LNCAP (cell line): ENCODE data around the gene SLC35G1.

Source experiments
- TF ChIP-seq, protein P1 (sequence below): fragments of 450-650 bp; IDR thresholded peaks from 2 replicates; pipeline ENCODE4 v1.5.1; 2017; ENCODE audit warnings: mild to moderate bottlenecking

Gene SLC35G1, protein sequence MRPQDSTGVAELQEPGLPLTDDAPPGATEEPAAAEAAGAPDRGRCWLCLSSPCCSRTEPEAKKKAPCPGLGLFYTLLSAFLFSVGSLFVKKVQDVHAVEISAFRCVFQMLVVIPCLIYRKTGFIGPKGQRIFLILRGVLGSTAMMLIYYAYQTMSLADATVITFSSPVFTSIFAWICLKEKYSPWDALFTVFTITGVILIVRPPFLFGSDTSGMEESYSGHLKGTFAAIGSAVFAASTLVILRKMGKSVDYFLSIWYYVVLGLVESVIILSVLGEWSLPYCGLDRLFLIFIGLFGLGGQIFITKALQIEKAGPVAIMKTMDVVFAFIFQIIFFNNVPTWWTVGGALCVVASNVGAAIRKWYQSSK

DNA sequence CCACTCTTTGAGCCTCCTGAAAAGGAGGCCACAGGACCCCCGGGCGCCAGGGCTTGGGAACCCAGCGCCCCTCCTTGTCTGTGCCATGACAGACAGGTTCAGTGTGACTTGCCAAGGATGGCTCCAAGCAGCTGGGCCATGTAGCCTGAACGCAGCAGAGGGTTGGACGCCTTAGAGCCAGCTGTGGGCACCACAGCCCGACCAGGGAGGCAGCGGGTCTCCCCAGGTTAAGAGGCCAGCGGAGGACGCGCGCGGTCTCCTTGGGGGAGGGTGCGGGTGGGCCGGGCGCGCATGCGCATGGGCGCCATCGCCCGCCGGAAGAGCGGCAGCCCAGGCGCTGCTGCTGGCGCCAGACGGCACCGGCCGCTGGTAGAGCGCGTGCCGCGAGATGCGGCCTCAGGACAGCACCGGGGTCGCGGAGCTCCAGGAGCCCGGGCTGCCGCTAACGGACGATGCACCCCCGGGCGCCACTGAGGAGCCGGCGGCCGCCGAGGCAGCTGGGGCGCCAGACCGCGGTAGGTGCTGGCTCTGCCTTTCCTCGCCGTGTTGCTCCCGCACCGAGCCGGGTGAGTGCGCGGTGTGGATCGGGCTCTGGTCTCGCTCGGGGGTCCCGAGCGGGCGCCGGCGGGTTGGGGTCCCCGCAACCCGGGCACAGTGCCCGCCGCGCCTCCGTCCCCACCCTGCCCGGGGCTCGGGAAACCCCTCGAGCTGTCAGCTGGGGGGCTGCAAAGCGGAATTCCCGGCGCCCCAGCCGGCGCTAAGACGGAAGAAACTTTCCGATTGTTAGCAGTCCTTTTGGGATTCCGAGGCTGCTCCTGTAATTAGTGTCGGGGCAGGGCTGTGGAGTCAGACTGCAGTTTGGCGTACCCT lies at the start of gene SLC35G1:
Gene SLC35G1, plus strand, starts transcription at position 333 of the 870 bp plus-strand sequence. Its CDS starts 56 bp downstream, at position 389.
- TF ChIP-seq, protein P1, sequence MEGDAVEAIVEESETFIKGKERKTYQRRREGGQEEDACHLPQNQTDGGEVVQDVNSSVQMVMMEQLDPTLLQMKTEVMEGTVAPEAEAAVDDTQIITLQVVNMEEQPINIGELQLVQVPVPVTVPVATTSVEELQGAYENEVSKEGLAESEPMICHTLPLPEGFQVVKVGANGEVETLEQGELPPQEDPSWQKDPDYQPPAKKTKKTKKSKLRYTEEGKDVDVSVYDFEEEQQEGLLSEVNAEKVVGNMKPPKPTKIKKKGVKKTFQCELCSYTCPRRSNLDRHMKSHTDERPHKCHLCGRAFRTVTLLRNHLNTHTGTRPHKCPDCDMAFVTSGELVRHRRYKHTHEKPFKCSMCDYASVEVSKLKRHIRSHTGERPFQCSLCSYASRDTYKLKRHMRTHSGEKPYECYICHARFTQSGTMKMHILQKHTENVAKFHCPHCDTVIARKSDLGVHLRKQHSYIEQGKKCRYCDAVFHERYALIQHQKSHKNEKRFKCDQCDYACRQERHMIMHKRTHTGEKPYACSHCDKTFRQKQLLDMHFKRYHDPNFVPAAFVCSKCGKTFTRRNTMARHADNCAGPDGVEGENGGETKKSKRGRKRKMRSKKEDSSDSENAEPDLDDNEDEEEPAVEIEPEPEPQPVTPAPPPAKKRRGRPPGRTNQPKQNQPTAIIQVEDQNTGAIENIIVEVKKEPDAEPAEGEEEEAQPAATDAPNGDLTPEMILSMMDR: no peak

DNA sequence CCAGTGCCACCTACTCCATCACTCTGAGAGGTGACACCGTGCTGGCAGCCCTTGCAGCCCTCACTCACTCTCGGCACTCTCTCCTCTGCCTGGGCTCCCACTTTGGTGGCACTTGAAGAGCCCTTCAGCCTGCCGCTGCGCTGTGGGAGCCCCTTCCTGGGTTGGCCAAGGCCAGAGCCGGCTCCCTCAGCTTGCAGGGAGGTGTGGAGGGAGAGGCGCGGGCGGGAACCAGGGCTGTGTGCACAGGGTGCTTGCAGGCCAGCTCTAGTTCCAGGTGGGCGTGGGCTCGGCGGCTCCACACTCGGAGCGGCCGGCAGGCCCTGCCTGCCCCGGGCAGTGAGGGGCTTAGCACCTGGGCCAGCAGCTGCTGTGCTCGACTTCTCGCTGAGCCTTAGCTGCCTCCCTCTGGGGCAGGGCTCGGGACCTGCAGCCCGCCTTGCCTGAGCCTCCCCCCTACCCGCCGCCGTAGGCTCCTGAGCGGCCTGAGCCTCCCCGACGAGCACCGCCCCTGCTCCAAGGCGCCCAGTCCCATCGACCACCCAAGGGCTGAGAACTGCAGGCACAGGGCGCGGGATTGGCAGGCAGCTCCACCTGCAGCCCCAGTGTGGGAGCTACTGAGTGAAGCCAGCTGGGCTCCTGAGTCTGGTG lies 48.7 kb upstream of the SLC35G1 start:
- TF ChIP-seq, protein P1: no peak

- TF ChIP-seq, protein P1: no peak
Observed at GRCh38 chr10:93849593-93849992, 44.2 kb upstream of the SLC35G1 start.

- TF ChIP-seq, protein P1: no peak
Observed at GRCh38 chr10:93850031-93851015, 43.5 kb upstream of the SLC35G1 start.

DNA sequence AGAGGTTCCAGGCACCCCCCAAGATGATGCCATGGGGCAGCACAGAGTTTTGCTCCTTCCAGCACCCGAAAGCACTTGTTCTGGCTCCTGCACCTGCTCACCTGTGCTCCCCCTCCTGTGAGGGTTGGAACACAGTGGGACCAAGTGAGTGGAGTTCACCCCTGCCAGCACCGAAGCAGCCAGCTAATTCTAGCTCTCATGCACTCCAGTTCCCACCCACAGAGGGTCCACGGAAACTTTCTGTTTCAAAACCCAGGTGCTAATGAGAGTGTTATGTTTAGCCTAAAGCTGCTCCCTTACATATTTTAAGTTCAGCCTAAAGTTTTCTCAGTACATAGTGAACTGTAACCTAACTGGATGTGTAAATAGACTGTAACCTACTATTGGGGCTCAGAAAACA lies 42.6 kb upstream of the SLC35G1 start:
- TF ChIP-seq, protein P1: no peak

DNA sequence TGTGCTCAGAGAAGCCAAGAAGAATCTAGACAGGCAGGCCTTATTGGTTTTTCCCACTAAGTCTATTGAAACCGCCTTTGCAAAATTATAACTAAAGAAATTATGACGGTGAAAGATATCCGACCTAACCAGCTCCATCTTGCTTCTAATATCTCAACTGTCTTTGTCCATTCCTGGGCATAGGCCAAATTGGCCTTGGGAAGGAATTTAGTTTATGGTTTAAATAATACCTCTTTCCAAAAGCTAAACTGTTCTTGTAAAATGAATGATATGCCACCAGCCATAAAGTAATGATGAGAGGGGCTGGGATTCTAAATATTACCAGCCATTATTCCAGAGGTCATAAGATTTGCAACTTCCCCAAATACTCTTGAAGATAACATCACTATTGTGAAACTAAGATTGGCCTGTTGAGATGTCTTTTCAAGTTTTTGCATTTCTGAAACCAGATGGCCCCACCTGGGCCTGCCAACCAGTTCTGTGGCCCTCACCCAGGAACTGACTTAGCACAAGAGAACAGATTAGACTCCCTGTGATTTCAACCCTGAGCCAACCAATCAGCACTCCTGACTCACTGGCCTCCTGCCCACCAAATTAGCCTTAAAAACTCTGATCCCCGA lies 41.2 kb upstream of the SLC35G1 start:
- TF ChIP-seq, protein P1: no peak
